ENCODE data around the gene UCP2.

Gene UCP2

DNA sequence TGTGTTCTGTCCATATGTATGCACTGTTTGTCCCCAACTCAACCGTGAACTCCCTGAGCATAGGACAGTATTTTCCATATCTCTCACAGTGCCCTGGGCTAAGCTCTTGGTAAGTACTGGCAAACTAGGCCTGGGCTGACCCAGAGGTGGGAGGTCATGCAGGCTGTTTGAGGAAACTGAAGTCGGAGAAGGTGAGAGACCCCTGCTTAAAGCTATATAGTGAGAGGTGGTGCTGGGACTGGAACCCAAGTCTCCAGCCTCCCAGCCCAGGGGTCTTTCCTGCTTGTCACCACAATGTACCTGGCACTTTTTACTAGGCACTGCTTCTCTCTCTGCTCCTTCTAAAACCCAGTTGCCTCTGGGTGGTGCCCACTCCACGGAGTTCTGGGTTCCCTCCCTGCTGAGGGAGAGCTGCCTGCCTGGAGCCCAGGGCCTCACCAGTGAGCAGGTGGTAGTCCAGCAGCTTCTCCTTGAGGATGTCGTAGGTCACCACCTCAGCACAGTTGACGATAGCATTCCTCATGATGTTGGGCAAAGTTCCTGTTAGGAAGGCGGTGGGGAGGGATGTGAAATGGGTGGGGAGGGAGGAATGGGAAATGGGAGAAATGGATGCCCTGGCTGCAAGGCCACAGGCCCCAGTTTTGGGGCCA, 21.5 kb upstream of the UCP2 start:
- peaks cover 73% of the 10 kb centered on the region for H3K4me1 Mint-ChIP-seq (ENCODE audit: low read depth)
- H3K27me3 Mint-ChIP-seq = no peaks in the 10 kb centered on the region
- H3K9me3 Mint-ChIP-seq (ENCODE audit: low read depth) = no peaks in the 10 kb centered on the region
- H3K27ac Mint-ChIP-seq = peak overlapping the region; percentile 78
- no peak overlapping the region for H3K4me3 Mint-ChIP-seq
- H3K36me3 Mint-ChIP-seq = peaks cover 16% of the 10 kb centered on the region

DNA sequence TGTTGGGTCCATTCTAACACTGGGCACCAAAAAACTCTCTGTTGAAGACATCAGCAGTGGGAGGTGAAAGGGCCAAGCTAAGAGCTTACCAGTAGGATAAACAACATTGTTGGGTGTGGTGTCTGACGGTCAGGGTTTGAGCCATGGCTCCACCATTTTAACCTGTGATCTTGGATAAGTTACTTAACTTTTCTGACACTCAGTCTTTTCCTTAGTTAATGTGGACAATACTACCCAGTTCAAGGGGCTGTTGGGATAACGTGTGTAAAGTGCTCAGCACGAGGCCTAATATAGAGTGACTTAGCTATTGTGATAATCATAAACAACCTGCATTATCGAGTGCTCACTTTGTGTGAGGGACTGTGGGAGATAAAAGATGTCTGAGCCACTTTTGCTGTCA, 20.2 kb upstream of the UCP2 start:
- peaks cover 69% of the 10 kb centered on the region for H3K4me1 Mint-ChIP-seq (ENCODE audit: low read depth)
- H3K27me3 Mint-ChIP-seq = no peaks in the 10 kb centered on the region
- H3K9me3 Mint-ChIP-seq (ENCODE audit: low read depth) = no peaks in the 10 kb centered on the region
- H3K4me3 Mint-ChIP-seq = no peak overlapping the region
- H3K27ac Mint-ChIP-seq = no peak overlapping the region
- H3K36me3 Mint-ChIP-seq = peaks cover 16% of the 10 kb centered on the region

DNA sequence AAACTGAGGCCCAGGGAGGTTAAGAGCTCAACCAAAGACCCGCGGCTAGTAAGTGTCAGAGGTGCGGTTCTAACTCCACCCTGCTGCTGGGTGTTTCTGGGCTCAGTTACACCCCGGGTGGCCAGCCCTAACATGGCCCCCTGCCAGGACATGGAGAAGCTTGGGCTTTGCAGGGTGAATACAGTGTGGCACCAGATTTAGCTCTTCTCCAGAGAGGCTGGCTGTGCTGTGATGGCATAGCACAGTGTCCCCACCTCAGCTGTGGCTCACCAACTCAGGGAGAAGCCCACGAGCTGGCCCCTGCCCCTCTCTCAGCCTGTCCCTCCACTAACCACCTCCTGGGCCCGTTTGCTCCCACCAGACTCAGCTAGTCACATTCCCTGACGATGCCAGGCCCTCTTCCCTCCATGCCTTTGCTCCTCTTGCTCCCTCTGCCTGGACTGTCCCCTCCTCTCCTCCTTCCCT, 19.2 kb upstream of the UCP2 start:
- H3K9me3 Mint-ChIP-seq (ENCODE audit: low read depth) = no peaks in the 10 kb centered on the region
- no peak overlapping the region for H3K4me3 Mint-ChIP-seq
- H3K36me3 Mint-ChIP-seq = peaks cover 16% of the 10 kb centered on the region
- H3K27me3 Mint-ChIP-seq = no peaks in the 10 kb centered on the region
- peaks cover 72% of the 10 kb centered on the region for H3K4me1 Mint-ChIP-seq (ENCODE audit: low read depth)
- no peak overlapping the region for H3K27ac Mint-ChIP-seq

DNA sequence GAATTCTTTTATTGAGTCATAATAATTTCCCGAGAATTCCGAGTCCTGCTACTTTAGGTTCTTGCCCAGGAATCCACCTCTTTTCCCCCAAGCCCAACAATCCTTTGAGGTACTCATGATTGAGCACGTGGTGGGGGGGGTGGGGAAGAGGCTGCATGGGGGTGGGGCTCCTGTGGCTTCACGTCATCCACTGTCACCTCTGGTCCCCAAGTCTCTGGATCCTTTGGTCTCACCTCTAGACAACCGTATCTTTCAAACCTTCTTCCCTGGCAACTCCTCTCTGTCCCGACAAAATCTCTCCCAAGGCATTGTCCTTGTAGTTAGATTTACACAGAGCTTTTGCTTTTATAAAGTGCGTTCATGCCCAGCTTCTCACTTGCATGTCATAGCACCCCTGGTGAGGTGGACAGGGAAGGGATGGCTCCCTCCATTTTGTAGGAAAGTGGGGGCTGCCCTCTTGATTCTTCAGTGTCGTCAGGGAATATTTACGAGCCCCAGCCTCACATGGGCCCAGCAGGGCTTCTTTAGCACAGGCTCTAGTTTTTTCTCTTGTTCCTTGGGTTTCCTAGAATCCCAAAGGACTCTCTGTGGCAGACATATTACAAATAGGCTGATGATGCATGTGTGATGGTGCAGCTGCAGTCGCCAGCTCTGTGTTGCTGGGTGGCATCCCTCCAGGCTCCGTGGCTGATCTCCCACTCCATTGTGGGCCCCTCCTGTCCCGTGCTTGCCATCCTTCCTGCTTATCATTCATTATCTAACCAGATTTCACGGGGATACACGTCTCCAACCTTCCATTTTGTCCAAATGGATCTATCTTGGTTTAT, 17.9 kb upstream of the UCP2 start:
- Mint-ChIP-seq H3K9me3 (ENCODE audit: low read depth) (no peaks in the 10 kb centered on the region), H3K36me3 (peaks cover 16% of the 10 kb centered on the region), H3K4me3 (no peak overlapping the region), H3K27me3 (no peaks in the 10 kb centered on the region), H3K27ac (no peak overlapping the region), H3K4me1 (ENCODE audit: low read depth) (peaks cover 73% of the 10 kb centered on the region)

DNA sequence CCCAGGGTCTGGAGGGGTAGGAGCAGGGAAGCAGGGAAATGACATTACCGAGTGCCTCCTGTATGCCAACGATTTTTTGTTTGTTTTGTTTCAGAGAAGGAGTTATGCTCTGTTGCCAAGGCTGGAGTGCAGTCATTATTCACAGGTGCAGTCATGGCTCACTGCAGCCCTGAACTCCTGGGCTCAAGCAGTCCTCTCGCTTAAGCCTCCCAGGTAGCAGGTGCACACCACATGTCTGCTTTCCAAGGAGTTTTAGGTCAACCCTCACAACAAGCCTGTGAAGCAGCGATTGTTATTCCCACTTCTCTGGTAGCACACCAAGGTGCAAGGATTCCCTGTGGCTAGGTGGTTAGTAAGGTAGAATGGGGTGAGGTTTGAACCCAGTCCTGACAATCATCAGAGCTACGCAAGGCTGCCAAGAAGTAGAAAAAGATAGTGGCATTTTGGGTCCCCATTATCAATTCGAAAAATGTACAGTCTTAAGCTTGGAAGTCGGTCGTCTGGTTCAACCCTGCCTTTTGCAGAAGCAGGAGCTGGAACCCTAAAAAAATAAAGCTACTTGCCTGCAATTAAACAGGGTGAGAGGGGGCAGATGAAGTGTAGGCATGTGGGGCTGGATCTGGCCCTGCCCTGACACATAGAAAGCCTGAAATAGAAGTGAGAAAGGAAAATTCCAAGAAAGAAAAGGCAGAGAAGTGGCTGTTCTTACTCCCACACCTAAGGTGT, 17.1 kb upstream of the UCP2 start:
- no peaks in the 10 kb centered on the region for H3K9me3 Mint-ChIP-seq (ENCODE audit: low read depth)
- H3K36me3 Mint-ChIP-seq = peaks cover 16% of the 10 kb centered on the region
- H3K27me3 Mint-ChIP-seq = no peaks in the 10 kb centered on the region
- peaks cover 73% of the 10 kb centered on the region for H3K4me1 Mint-ChIP-seq (ENCODE audit: low read depth)
- H3K27ac Mint-ChIP-seq = peak overlapping the region; percentile 75
- no peak overlapping the region for H3K4me3 Mint-ChIP-seq

DNA sequence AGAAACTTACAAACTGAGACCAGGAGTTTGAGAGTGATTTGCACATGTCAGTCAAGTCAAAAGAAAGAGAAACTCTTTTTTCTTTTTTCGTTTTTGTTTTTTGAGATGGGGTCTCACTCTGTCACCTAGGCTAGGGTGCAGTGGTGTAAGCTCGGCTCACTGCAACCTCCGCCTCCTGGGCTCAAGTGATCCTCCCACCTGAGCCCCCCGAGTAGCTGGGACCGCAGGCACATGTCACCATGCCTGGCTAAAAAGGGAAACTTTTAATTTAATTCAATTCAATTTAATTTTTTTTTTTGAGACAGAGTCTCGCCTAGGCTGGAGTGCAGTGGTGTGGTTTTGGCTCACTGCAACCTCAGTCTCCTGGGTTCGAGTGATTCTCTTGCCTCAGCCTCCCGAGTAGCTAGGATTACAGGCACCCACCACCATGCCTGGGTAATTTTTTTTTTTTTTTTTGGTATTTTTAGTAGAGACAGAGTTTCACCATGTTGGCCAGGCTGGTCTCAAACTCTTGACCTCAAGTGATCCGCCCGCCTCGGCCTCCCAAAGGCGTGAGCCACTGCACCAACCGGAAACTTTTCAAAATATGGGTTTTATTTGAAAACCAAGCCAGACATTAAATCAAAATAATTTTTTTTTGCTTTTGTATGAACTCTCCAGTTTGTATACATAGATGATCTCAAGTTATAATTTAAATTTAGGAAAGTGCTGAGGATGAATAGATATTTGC, 16.4 kb upstream of the UCP2 start:
- H3K9me3 Mint-ChIP-seq (ENCODE audit: low read depth) = no peaks in the 10 kb centered on the region
- peaks cover 72% of the 10 kb centered on the region for H3K4me1 Mint-ChIP-seq (ENCODE audit: low read depth)
- H3K4me3 Mint-ChIP-seq = no peak overlapping the region
- peaks cover 16% of the 10 kb centered on the region for H3K36me3 Mint-ChIP-seq
- peak overlapping the region; percentile 75 for H3K27ac Mint-ChIP-seq
- no peaks in the 10 kb centered on the region for H3K27me3 Mint-ChIP-seq

DNA sequence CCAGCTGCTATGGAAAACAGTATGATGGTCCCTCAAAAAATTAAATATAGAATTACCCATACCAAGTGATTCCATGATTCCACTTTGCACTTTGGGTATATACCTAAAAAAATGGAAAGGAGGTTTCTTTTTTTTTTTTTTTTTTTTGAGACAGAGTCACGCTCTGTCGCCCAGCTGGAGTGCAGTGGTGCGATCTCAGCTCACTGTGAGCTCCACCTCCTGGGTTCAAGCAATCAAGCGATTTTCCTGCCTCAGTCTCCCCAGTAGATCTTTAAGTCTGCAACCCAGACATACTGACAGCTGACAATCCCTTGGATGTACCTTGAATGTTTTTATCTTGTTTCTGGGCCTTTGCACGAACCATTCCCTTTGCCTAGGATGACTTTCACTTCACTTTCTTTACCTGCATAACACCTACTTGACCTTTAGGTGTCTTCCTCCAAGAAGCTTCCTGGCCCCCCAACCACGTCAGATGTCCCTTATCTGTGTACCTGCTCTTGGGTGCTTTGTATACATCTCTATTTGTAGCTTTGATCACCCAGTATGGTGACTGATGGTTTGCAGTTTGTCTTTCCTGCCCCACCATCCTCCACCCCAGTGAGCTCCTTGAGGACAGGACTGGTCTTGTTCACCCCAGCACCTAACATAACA, 14.6 kb upstream of the UCP2 start:
- no peaks in the 10 kb centered on the region for H3K9me3 Mint-ChIP-seq (ENCODE audit: low read depth)
- peaks cover 66% of the 10 kb centered on the region for H3K4me1 Mint-ChIP-seq (ENCODE audit: low read depth)
- peak overlapping the region; percentile 48 for H3K4me3 Mint-ChIP-seq
- H3K27ac Mint-ChIP-seq = peak overlapping the region; percentile 76
- peaks cover 11% of the 10 kb centered on the region for H3K36me3 Mint-ChIP-seq
- no peaks in the 10 kb centered on the region for H3K27me3 Mint-ChIP-seq

DNA sequence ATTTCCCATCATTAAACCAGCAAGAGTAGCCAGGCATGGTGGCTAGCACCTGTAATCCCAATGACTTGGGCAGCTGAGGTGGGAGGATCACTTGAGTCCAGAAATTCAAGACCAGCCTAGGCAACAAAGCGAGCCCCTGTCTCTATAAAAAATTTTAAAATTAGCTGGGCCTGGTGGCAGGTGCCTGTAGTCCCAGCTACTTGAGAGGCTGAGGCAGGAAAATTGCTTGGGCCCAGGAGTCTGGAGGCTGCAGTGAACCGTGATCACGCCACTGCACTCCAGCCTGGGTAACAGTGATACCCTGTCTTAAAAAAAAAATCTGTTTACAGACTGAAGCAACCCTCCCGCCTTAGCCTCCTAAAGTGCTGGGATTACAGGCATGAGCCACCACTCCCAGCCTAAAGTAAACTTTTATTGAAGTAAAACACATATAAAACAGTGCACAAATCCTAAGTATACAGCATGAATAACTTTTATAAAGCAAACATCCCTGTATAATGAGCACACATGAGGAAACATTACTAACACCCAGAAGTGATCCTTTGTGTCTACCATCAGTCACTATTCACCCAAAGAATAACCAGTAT, 13.6 kb upstream of the UCP2 start:
- H3K4me3 Mint-ChIP-seq = peak overlapping the region; percentile 75
- peak overlapping the region; percentile 90 for H3K27ac Mint-ChIP-seq
- H3K9me3 Mint-ChIP-seq (ENCODE audit: low read depth) = no peaks in the 10 kb centered on the region

DNA sequence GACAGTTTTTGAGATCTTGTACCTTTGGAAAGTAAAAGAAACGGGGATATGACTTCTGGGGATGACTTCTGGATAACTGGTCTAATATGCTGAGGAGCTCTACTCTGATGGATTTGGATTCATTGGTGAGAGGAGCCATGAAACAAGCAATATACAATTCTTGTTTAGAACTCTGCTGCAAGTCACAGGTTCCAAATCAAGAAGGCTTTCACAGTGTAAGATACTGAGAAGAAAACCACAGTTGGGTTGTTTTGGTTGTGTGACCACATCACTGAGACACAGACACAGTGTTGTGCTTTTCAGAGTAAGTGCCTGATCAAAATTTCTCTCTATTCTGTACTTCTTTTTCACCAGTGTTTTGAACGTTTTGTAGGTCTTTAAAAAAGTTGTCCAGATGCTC, 13.1 kb upstream of the UCP2 start:
- Mint-ChIP-seq H3K36me3 (peaks cover 5% of the 10 kb centered on the region), H3K27me3 (no peaks in the 10 kb centered on the region), H3K9me3 (ENCODE audit: low read depth) (no peaks in the 10 kb centered on the region), H3K4me1 (ENCODE audit: low read depth) (peaks cover 73% of the 10 kb centered on the region), H3K27ac (peak overlapping the region; percentile 90), H3K4me3 (peak overlapping the region; percentile 75)

More for the DNA sequence above, 13.6 kb upstream of the UCP2 start:
- peaks cover 73% of the 10 kb centered on the region for H3K4me1 Mint-ChIP-seq (ENCODE audit: low read depth)
- peaks cover 10% of the 10 kb centered on the region for H3K36me3 Mint-ChIP-seq
- no peaks in the 10 kb centered on the region for H3K27me3 Mint-ChIP-seq

DNA sequence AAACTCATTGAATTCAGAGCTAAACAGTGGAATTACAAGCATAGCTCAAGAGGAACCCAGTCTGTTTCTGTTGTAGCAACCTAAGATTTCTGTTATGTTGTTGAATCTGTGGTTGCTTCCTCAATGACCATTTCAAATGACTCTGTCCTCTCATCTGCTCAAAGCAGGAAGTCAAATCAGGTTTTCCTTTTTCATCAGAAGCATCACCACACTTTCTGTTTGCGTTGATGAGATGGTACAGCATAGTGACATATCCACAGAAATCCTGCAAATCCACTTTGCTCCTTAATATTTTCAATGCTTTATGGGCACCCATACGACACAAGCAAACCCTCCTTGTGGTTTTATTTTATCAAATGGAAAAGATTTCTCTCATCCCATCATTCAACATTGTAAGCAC, 12.6 kb upstream of the UCP2 start:
- H3K4me1 Mint-ChIP-seq (ENCODE audit: low read depth) = peaks cover 74% of the 10 kb centered on the region
- no peaks in the 10 kb centered on the region for H3K27me3 Mint-ChIP-seq
- H3K4me3 Mint-ChIP-seq = peak overlapping the region; percentile 75
- peak overlapping the region; percentile 90 for H3K27ac Mint-ChIP-seq
- H3K36me3 Mint-ChIP-seq = peaks cover 4% of the 10 kb centered on the region
- H3K9me3 Mint-ChIP-seq (ENCODE audit: low read depth) = no peaks in the 10 kb centered on the region

DNA sequence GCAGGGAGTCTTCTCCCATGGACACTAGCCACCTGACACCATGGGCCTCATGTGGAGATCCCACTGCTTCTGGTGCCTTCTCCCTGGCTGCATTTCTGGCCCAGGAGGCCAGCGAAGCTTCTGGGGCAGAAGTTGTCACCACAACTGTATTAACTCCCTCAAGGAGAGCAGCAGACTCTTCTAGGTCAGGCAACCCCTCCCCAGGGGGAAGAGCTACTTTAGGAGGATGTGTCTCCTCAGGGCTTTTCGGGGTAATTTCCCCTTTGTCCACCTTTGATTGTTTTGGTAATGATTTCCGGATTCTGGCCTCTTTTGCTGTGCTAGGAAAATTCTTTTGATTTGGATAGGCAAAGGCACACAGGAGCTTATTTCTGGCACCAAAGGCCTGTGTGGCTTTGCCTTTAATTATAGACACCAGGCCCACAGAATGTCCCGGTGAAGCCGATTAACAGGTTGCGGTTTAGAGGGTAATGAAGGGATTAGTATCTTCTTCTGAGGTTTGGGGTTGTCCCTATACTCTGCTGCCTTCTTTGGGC, 8.9 kb upstream of the UCP2 start:
- no peaks in the 10 kb centered on the region for H3K27me3 Mint-ChIP-seq
- H3K36me3 Mint-ChIP-seq = no peaks in the 10 kb centered on the region
- H3K9me3 Mint-ChIP-seq (ENCODE audit: low read depth) = no peaks in the 10 kb centered on the region
- H3K4me1 Mint-ChIP-seq (ENCODE audit: low read depth) = peaks cover 45% of the 10 kb centered on the region
- no peak overlapping the region for H3K4me3 Mint-ChIP-seq
- peak overlapping the region; percentile 58 for H3K27ac Mint-ChIP-seq

DNA sequence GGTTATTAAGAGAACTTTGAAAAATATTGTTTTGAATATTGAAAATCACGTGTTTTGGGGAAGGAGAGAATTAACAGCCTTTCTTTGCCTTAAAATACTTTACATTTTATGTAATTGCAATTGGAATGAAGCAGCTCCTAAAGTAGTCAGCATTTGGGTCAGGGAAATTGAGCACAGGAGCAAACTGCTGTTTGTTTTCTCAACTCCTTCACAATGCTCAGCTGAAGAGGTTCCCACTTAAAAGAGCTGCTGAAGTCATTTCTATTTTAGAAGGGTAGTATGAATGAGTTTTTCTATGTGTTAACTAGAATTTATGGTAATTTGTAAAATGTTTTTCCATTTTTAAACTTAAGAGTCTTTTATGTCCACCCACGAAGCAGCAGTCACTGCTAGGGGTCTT, 8.1 kb upstream of the UCP2 start:
- H3K27me3 Mint-ChIP-seq = no peaks in the 10 kb centered on the region
- peak overlapping the region; percentile 16 for H3K27ac Mint-ChIP-seq
- H3K4me3 Mint-ChIP-seq = no peak overlapping the region
- H3K9me3 Mint-ChIP-seq (ENCODE audit: low read depth) = no peaks in the 10 kb centered on the region
- no peaks in the 10 kb centered on the region for H3K36me3 Mint-ChIP-seq
- H3K4me1 Mint-ChIP-seq (ENCODE audit: low read depth) = peaks cover 39% of the 10 kb centered on the region

DNA sequence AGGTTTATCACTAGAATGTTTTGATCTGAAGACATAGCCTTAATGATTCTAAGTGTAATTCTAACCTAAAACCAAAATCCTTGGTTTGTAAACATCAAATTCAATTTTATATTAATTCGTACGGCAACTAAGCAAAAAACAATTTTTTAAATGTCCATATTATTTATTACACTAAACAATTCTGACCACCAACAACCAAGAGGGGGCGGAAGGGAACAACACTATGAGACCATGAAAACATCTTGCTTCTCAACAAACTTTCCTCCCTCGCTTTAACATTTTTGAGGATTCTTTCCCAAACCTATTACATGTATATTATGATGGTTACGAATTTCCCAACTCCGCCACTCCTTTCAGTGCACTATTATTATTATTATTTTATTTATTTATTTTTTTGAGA, 6.5 kb upstream of the UCP2 start:
- no peak overlapping the region for H3K4me3 Mint-ChIP-seq
- no peaks in the 10 kb centered on the region for H3K27me3 Mint-ChIP-seq
- no peaks in the 10 kb centered on the region for H3K9me3 Mint-ChIP-seq (ENCODE audit: low read depth)
- no peaks in the 10 kb centered on the region for H3K36me3 Mint-ChIP-seq
- H3K27ac Mint-ChIP-seq = no peak overlapping the region
- peaks cover 32% of the 10 kb centered on the region for H3K4me1 Mint-ChIP-seq (ENCODE audit: low read depth)

DNA sequence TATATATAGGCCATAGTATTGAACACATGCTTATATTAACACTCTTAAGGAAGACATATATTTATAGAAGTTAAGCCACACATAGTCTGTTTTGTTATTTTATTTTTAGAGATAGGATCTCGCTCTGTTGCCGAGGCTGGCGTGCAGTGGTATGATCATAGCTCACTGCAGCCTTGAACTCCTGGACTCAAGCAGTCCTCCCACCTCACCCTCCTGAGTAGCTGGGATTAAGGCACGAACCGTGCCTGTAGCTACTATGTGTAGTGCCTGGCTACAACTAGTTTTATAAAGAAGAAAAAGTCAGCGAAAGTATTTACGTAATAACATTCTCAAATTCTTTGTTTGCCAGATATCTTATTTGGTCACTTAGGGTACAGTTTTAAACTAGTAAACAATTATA, 5.6 kb upstream of the UCP2 start:
- no peak overlapping the region for H3K4me3 Mint-ChIP-seq
- H3K36me3 Mint-ChIP-seq = no peaks in the 10 kb centered on the region
- no peak overlapping the region for H3K27ac Mint-ChIP-seq
- peaks cover 40% of the 10 kb centered on the region for H3K4me1 Mint-ChIP-seq (ENCODE audit: low read depth)
- H3K27me3 Mint-ChIP-seq = no peaks in the 10 kb centered on the region
- no peaks in the 10 kb centered on the region for H3K9me3 Mint-ChIP-seq (ENCODE audit: low read depth)
